GM10266 (cell line): ENCODE measurements around the gene SHISAL1.

ENCODE experiments used
- DNase-seq: peaks from one replicate; pipeline ENCODE4 v3.0.0; 2012; ENCODE audit errors: extremely low spot score
- CTCF ChIP-seq: IDR thresholded peaks from 2 replicates; pipeline ENCODE4 v1.5.1; 2012; ENCODE audit warnings: mild to moderate bottlenecking, low read depth; ENCODE audit not compliant: control insufficient read depth, insufficient read depth; ENCODE audit errors: missing control alignments

SHISAL1 gene

GRCh38 chr22:44254811-44255210, 57.9 kb downstream of the SHISAL1 start:
- DNase-seq = no peak
- no peak for TF ChIP-seq CTCF

- no peak for DNase-seq
- TF ChIP-seq CTCF = no peak
Observed at GRCh38 chr22:44249376-44250147, 63.2 kb downstream of the SHISAL1 start.

- no peak for TF ChIP-seq CTCF
- DNase-seq = no peak
Observed at GRCh38 chr22:44248926-44249325, 63.8 kb downstream of the SHISAL1 start.

DNA sequence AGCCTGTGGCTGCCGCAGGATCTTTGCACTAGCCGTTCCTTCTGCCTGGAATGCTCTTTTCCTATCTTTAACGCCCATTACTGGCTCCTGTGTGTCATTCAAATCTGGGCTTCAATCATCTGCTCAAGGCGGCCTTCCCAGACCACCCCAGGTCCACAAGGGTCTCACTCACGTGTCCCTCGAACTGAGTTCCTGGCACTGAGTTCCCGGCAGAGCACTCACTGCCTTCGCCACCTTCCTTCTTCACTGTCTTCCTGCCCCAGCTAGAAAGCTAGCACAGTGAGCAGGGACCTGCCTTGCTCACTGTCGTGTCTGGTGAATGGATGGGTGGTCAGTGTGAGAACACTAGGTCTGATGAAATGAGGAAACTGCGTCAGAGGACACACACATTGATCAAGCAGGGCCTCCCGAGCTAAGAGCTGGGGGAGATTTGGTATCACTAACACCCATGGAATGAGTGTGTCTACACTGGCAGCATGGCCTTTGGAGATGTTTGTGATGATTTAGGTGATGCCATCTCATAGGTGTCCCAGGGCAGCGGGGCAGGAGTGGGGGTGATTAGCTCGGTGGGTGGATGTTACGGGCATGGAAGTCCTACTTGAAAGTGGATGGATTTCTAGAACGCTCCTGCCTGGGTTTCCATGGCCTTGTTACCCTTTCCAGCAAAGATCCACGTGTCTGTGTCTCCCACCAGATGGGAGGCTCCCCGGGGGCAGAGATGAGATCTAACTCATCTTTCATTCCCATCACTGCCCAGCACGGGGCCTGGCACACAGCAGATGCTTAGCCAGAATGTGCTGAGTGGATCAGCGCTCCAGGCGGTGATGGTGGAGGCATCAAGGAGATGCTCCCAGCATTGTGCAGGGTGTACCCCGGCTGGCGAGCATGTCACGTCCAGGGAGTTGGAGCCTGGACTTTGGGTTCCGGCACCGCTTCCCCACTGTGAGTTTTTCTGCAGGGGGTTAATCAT, 64.5 kb downstream of the SHISAL1 start:
- no peak for TF ChIP-seq CTCF
- no peak for DNase-seq

DNA sequence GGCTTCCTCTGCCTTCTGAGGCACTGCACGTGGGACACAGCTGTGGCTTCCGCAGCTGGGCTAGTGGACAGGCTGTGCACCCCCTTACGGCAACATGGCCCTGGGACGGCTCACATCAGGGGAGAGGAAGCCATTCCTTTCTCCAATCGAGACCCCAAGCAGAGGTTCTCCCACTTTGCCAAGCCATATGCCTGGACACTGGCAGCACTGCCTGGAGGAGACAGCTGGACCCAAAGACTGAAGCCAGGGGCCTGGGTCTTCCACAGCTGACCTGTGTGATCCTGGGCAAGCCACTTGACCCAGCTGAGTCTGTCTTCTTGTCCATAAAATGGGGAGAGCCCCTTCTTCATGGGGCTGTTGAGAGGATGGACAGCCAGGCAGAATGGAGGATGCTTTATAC, 65.4 kb downstream of the SHISAL1 start:
- no peak for TF ChIP-seq CTCF

DNA sequence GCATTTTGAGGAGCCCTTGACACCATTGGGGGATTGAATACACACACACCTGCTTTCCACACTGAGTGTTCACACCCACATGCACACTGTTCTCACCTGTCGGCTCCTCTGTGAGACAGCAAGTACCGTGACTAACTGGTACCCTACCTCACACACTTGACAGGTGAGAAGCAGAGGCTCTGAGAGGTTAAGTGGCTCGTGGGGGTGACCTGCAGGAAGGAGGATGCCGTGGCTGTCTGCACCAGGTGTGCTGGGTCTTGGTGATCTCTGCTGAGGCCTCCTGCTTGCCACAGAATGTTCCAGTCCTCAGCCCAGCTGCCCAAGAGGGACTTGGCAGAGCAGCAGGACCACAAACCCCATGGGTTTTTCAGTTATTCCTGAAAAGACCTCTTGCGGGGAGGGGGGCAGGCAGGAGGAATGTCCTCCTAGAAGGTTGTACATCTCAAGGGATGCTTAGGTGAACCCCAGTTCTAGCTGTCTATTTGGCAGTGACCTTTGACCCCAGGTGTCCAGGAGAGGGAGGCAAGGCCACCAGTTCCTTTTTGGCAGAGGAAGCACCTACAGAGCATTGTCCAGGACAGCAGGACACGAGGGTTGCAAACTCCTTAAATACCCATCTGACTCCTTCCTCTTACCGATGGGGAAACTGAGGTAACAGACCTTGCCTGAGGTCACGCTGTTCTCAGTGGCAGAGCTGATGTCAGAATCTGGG, 66.0 kb downstream of the SHISAL1 start:
- no peak for DNase-seq
- TF ChIP-seq CTCF = no peak

More for the DNA sequence above, 65.4 kb downstream of the SHISAL1 start:
- no peak for DNase-seq
